HCT116 (cell line): ENCODE data around the gene BST2.

Experiments
- CTCF ChIP-seq, 3 experiments: fragments of 200-600 bp in 1 of 3; sonication (generic) in 1 of 3; IDR thresholded peaks in 2 of 3; conservative IDR thresholded peaks in 1 of 3; 2 replicates each; pipeline ENCODE4 v1.5.1; 2012 to 2017; ENCODE audit warnings: low read depth in 2 of 3, low read length in 2 of 3, antibody characterized with exemption in 1 of 3, borderline replicate concordance in 1 of 3, control low read depth in 1 of 3, mild to moderate bottlenecking in 1 of 3, mixed read lengths in 1 of 3, mixed run types in 1 of 3, moderate library complexity in 1 of 3; ENCODE audit not compliant: insufficient read depth in 1 of 3
- POLR2AphosphoS5 ChIP-seq: IDR thresholded peaks from 2 replicates; pipeline ENCODE4 v1.6.1; 2011; ENCODE audit warnings: mild to moderate bottlenecking, low read depth, low read length, moderate library complexity
- REST ChIP-seq: IDR thresholded peaks from 2 replicates; pipeline ENCODE4 v1.6.1; 2012; ENCODE audit warnings: low read depth
- TF ChIP-seq, protein P1 (sequence below): IDR thresholded peaks from 2 replicates; pipeline ENCODE4 v1.6.1; 2012

DNA sequence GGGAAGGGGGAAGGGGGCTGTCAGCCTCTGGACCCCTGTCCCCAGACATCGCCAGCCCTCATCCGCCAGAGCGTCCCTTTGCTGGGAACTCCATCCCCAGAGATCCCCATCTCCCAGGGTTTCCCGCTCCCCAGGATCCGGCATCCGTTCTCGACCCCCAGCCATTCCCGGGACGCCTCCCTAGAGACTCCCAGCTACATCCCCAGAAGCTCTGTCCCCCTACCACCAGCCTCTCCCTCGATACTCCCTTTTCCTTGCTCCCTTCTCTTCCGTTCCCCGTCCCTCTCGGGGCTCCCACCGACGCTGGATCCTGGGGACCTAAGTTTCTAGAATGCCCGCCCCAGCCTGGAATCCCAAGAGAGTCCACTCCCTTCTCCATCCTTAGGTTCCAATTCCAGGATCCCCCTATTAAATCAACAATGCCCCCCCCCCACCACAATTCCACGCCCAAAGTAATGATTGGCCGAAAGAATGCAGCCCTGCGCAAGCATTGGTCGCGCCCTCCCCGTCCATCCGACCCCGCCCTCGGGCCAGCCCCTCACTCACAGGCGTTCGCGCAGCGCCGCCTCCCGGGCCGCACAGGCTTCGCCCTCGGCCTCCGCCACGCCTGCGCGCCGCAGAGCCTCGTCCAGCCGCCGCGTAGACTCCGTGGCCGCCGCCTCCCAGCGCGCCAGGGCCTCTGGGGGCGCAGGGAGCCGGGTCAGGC lies 14.6 kb downstream of the BST2 start:
- TF ChIP-seq REST (no peak), CTCF (IDR thresholded peaks at IDR 0.05 in 2 of 3, conservative IDR thresholded peaks at IDR 0.05 in 1 of 3; ENCODE audit: borderline replicate concordance in 1 of 3, insufficient read depth in 1 of 3, low read depth in 2 of 3, low read length in 2 of 3) (peak; percentile 60 to 64 (median 62)), POLR2AphosphoS5 (peak; percentile 39; the same call in 1 of the 2 replicates)
- TF ChIP-seq, protein P1, sequence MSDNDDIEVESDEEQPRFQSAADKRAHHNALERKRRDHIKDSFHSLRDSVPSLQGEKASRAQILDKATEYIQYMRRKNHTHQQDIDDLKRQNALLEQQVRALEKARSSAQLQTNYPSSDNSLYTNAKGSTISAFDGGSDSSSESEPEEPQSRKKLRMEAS, result peak; percentile 70
